ENCODE measurements around the gene SUMO3. TPM values are rescaled to one million over a fixed set of nuclear protein-coding genes. Genes with fewer than 3 reads are reported as not detected.

Gene SUMO3
- polyA plus RNA-seq, 1 experiment: 82.6 TPM

GRCh38 chr21:44804762-44805161 is 13.1 kb downstream of the SUMO3 start:
- Histone ChIP-seq H3K4me3 (ENCODE audit: low read depth, low read length) (no peak overlapping the region), H3K27me3 (ENCODE audit: control insufficient read depth, insufficient read depth, low read length) (no peaks in the 10 kb centered on the region), H3K36me3 (ENCODE audit: control insufficient read depth, insufficient read depth, low read length) (peaks cover 13% of the 10 kb centered on the region)
- ChIA-PET CTCF (interaction anchor here (2.5 kb wide), 1 partner anchor 11 kb away, joined by 10 read pairs; no protein-coding TSS in a partner anchor), POLR2A (no interaction called here)
- no peak for DNase-seq (ENCODE audit: low read depth)
- TF ChIP-seq CTCF (IDR thresholded peaks at IDR 0.05; ENCODE audit: insufficient read depth, low read depth, low read length): no peak

GRCh38 chr21:44803651-44804050 is 14.2 kb downstream of the SUMO3 start:
- ChIA-PET CTCF (interaction anchor here (0.7 to 2.5 kb wide), 3 partner anchors 10 to 54 kb away, joined by 3 to 10 read pairs (median 3); no protein-coding TSS in a partner anchor), POLR2A (no interaction called here)
- Histone ChIP-seq H3K27me3 (ENCODE audit: control insufficient read depth, insufficient read depth, low read length) (no peaks in the 10 kb centered on the region), H3K36me3 (ENCODE audit: control insufficient read depth, insufficient read depth, low read length) (peaks cover 13% of the 10 kb centered on the region), H3K4me3 (ENCODE audit: low read depth, low read length) (no peak overlapping the region)
- no peak for TF ChIP-seq CTCF (IDR thresholded peaks at IDR 0.05; ENCODE audit: insufficient read depth, low read depth, low read length)
- DNase-seq (ENCODE audit: low read depth): no peak

- H3K4me3 ChIP-seq (ENCODE audit: low read depth, low read length): peak overlapping the region; percentile 77
- CTCF ChIA-PET: interaction anchor here (0.9 to 3.4 kb wide), 7 partner anchors 9 to 334 kb away, joined by 3 to 26 read pairs (median 7); no protein-coding TSS in a partner anchor
- peaks cover 9% of the 10 kb centered on the region for H3K36me3 ChIP-seq (ENCODE audit: control insufficient read depth, insufficient read depth, low read length)
- DNase-seq (ENCODE audit: low read depth): no peak
- no peak for TF ChIP-seq CTCF (IDR thresholded peaks at IDR 0.05; ENCODE audit: insufficient read depth, low read depth, low read length)
- POLR2A ChIA-PET: no interaction called here
- H3K27me3 ChIP-seq (ENCODE audit: control insufficient read depth, insufficient read depth, low read length): no peaks in the 10 kb centered on the region
Measured at GRCh38 chr21:44802396-44803153, 15.3 kb downstream of the SUMO3 start.

GRCh38 chr21:44801468-44802395 is 16.1 kb downstream of the SUMO3 start, which contains the start of gene UBE2G2:
TSS of gene UBE2G2 (minus strand) at chr21:44801820. CDS start at chr21:44801748, 72 bp downstream.
- ChIA-PET CTCF (interaction anchor here (0.9 to 3.4 kb wide), 11 partner anchors 8 to 335 kb away, joined by 3 to 26 read pairs (median 6); partner anchors contain the start of gene PTTG1IP), POLR2A (interaction anchor here (1.0 kb wide), 1 partner anchor 72 kb away, joined by 4 read pairs; the partner anchor contains the start of gene PTTG1IP)
- H3K4me3 ChIP-seq (ENCODE audit: low read depth, low read length): peak within 1 kb of the TSS; percentile 77
- no peak for DNase-seq (ENCODE audit: low read depth)
- TF ChIP-seq CTCF (IDR thresholded peaks at IDR 0.05; ENCODE audit: insufficient read depth, low read depth, low read length): no peak
- H3K27me3 ChIP-seq (ENCODE audit: control insufficient read depth, insufficient read depth, low read length): no peaks in the 10 kb centered on the region
- peaks cover 6% of the 10 kb centered on the region for H3K36me3 ChIP-seq (ENCODE audit: control insufficient read depth, insufficient read depth, low read length)
